Adrenal gland (tissue), 19 donors: ENCODE measurements around the gene RND3. TPM values are rescaled to one million over a fixed set of nuclear protein-coding genes. Genes with fewer than 3 reads are reported as not detected.
A peak's percentile ranks its signal among the peaks of the same experiment; 100 is the strongest.

Experiments
- DNase-seq, 7 donors: peaks; one replicate each; pipeline ENCODE4 v3.0.0-alpha.2; 2019 to 2020
- H3K27ac ChIP-seq, 5 donors: fragments of 200-600 bp; sonication (generic) in 4 of 5; 1 replicate in 3 of 5; 2 replicates in 2 of 5; pipeline versions ENCODE4 v1.5.1 to v1.8.0; 2016 to 2020; ENCODE audit warnings: mild to moderate bottlenecking in 1 of 5
- H3K27me3 ChIP-seq: fragments of 200-600 bp; 2 replicates; pipeline ENCODE4 v1.8.0; 2021
- H3K36me3 ChIP-seq, 2 donors: fragments of 200-600 bp; replicated peaks in 1 of 2; 1 replicate in 1 of 2; 2 replicates in 1 of 2; pipeline versions ENCODE4 v1.5.1 to v1.8.0; 2018 to 2022
- H3K4me1 ChIP-seq, 2 donors: fragments of 200-600 bp; replicated peaks in 1 of 2; 1 replicate in 1 of 2; 2 replicates in 1 of 2; pipeline versions ENCODE4 v1.5.1 to v1.8.0; 2018 to 2021
- H3K4me3 ChIP-seq, 4 donors: fragments of 200-600 bp; sonication (generic) in 3 of 4; one replicate each; pipeline ENCODE4 v1.5.1; 2016 to 2018
- H3K9me3 ChIP-seq, 3 donors: fragments of 200-600 bp; sonication (generic) in 1 of 3; replicated peaks in 1 of 3; 1 replicate in 2 of 3; 2 replicates in 1 of 3; pipeline versions ENCODE4 v1.5.1 to v1.8.0; 2016 to 2021
- CTCF ChIP-seq, 6 experiments: fragments of 450-650 bp in 4 of 6; fragments of 200-600 bp in 2 of 6; sonication (generic) in 1 of 6; IDR thresholded peaks; 1 replicate in 5 of 6; 2 replicates in 1 of 6; pipeline versions ENCODE4 v1.5.1 to v1.8.0; 2016 to 2021; ENCODE audit warnings: antibody characterized with exemption in 6 of 6, mild to moderate bottlenecking in 2 of 6, moderate library complexity in 1 of 6
- POLR2A ChIP-seq, 2 donors: fragments of 450-650 bp; IDR thresholded peaks; one replicate each; pipeline ENCODE4 v1.6.1; 2017; ENCODE audit warnings: antibody characterized with exemption in 2 of 2, mild to moderate bottlenecking in 2 of 2, moderate library complexity in 1 of 2
- WGBS, 4 donors: extraction: QIAGEN DNeasy Blood & Tissue Kit in 2 of 4; methylation state at CpG; one replicate each; pipeline versions ENCODE4 v1.1.5 to v1.1.7; 2013 to 2017; 5-methylcytosine and 5-hydroxymethylcytosine counted together
- intact Hi-C, 2 donors: fragments of 100-400 bp; cut with DNase I; formaldehyde crosslinking; loops; one replicate each; pipeline versions ENCODE4 v1.14.1 to v1.15.0; 2022 to 2023
- long read RNA-seq, 10 donors: library from polyadenylated mRNA in 3 of 10; unstranded in 2 of 10; stranded (forward) in 1 of 10; transcript quantifications; one replicate each; pipeline ENCODE4 v2.0.0 and lab custom pipeline, GENCODE V29; 2021 to 2026
- polyA plus RNA-seq, 3 donors: library from polyadenylated mRNA; stranded (reverse); fragments of 200-250 nt in 2 of 3; fragments of 350-450 nt in 1 of 3; fragmentation: Illumina TruSeq in 1 of 3; extraction: RNeasy Lipid Tissue Mini Kit (QIAGEN cat#74804) in 1 of 3; gene quantifications; one replicate each; pipeline ENCODE4 v1.2.3, GENCODE V29; 2013 to 2014
- total RNA-seq, 9 donors: library from RNA; depleted of rRNA in 4 of 9; stranded (reverse); fragments of >200 nt in 4 of 9; fragments of 120-200 nt in 1 of 9; fragmentation: NEBNext Ultra II Directional in 1 of 9; extraction: Animal tissue kit (Norgen Biotek cat#: 25700) in 1 of 9; gene quantifications; one replicate each; pipeline versions ENCODE4 v1.1.0 to v1.2.4, GENCODE V29; 2013 to 2023
- donor health status: healthy with polysubstance abuse.
- donor health status: Bipolar disorder and iron deficiency.
- donor health status: DM: yes; HTN: yes; CAD: no.
- donor health status: DM: no; HTN: no; CAD: no.
- donor health status: DM: no; HTN: no; CAD: no.
- donor health status: DM: yes; HTN: yes; CAD: no.

RND3 gene
- 100 to 1,000 TPM in 1 of 9 donors, 10 to 100 TPM in 8; 25.3 to 118 (median 57.3) TPM for total RNA-seq
- 10 to 100 TPM; 29.0 to 40.2 (median 37.7) TPM for polyA plus RNA-seq
- long read RNA-seq, donor 1, transcript RND3-201 (6 exons, 2,711 nt): minor isoform, 12 of 36 reads
- long read RNA-seq, donor 1, transcript RND3-202 (5 exons, 2,777 nt): major isoform, 23 of 36 reads
- long read RNA-seq, donor 1, partial matches to known transcripts: 0 of 36 reads
- long read RNA-seq, donor 1, other reads (novel, unspliced or antisense): 0 of 36 reads
- long read RNA-seq, donor 2, transcript RND3-202 (5 exons, 2,777 nt): major isoform, 22 of 24 reads
- long read RNA-seq, donor 2, partial matches to known transcripts: 0 of 24 reads
- long read RNA-seq, donor 2, other reads (novel, unspliced or antisense): 0 of 24 reads
- long read RNA-seq, donor 3, transcript RND3-202 (5 exons, 2,777 nt): major isoform, 14 of 17 reads
- long read RNA-seq, donor 3, partial matches to known transcripts: 0 of 17 reads
- long read RNA-seq, donor 3, other reads (novel, unspliced or antisense): 0 of 17 reads
- long read RNA-seq, donor 4, transcript RND3-202 (5 exons, 2,777 nt): major isoform, 15 of 33 reads
- long read RNA-seq, donor 4, transcript RND3-201 (6 exons, 2,711 nt): minor isoform, 8 of 33 reads
- long read RNA-seq, donor 4, partial matches to known transcripts: 0 of 33 reads
- long read RNA-seq, donor 4, other reads (novel, unspliced or antisense): 10 of 33 reads
- long read RNA-seq, donor 5, transcript RND3-203 (4 exons, 2,372 nt): minor isoform, 6 of 190 reads
- long read RNA-seq, donor 5, transcript RND3-201 (6 exons, 2,711 nt): minor isoform, 48 of 190 reads
- long read RNA-seq, donor 5, transcript RND3-202 (5 exons, 2,777 nt): major isoform, 129 of 190 reads
- long read RNA-seq, donor 5, partial matches to known transcripts: 0 of 190 reads
- long read RNA-seq, donor 5, other reads (novel, unspliced or antisense): 6 of 190 reads
- long read RNA-seq, donor 6, transcript RND3-201 (6 exons, 2,711 nt): major isoform, 6 of 15 reads
- long read RNA-seq, donor 6, partial matches to known transcripts: 0 of 15 reads
- long read RNA-seq, donor 6, other reads (novel, unspliced or antisense): 6 of 15 reads
- long read RNA-seq, donor 7, transcript RND3-202 (5 exons, 2,777 nt): major isoform, 9 of 18 reads
- long read RNA-seq, donor 7, transcript RND3-201 (6 exons, 2,711 nt): minor isoform, 6 of 18 reads
- long read RNA-seq, donor 7, partial matches to known transcripts: 0 of 18 reads
- long read RNA-seq, donor 7, other reads (novel, unspliced or antisense): 0 of 18 reads
- long read RNA-seq, donor 8, transcript RND3-202 (5 exons, 2,777 nt): major isoform, 26 of 41 reads
- long read RNA-seq, donor 8, transcript RND3-201 (6 exons, 2,711 nt): minor isoform, 11 of 41 reads
- long read RNA-seq, donor 8, partial matches to known transcripts: 0 of 41 reads
- long read RNA-seq, donor 8, other reads (novel, unspliced or antisense): 0 of 41 reads
- long read RNA-seq, donor 9, transcript RND3-202 (5 exons, 2,777 nt): major isoform, 16 of 19 reads
- long read RNA-seq, donor 9, partial matches to known transcripts: 0 of 19 reads
- long read RNA-seq, donor 9, other reads (novel, unspliced or antisense): 0 of 19 reads
- long read RNA-seq, donor 10, partial matches to known transcripts: 0 of 1 reads
- long read RNA-seq, donor 10, other reads (novel, unspliced or antisense): 0 of 1 reads

GRCh38 chr2:150487537-150488429, at the start of gene RND3:
Gene RND3 (minus strand): TSS chr2:150487667. CDS start chr2:150487417, 250 bp downstream.
- Histone ChIP-seq H3K4me3 (peak within 1 kb of the TSS; percentile 57 to 88 (median 68)), H3K36me3 (no peaks in the 10 kb centered on the region), H3K27ac (peak within 1 kb of the TSS; percentile 67 to 95 (median 91)), H3K4me1 (peaks cover 19 to 21% of the 10 kb centered on the region in 2 donors), H3K27me3 (no peaks in the 10 kb centered on the region), H3K9me3 (no peaks in the 10 kb centered on the region)
- WGBS, 4 donors: 11 to 15% (median 13%) methylated on average over 23 to 24 of the region's 24 CpGs
- intact Hi-C loops: loop anchor here in 1 of 2 donors (5.0 kb wide), 1 partner anchor 890 kb away; no protein-coding TSS in a partner anchor
- peak; percentile 96 to 98 for TF ChIP-seq POLR2A (IDR thresholded peaks at IDR 0.05)
- TF ChIP-seq CTCF (IDR thresholded peaks at IDR 0.05): peak; percentile 81 to 94 (median 86)
- peak; percentile 96 to 99 (median 99) for DNase-seq

- WGBS, 4 donors: 84 to 94% (median 90%) methylated on average over 1 of the region's 1 CpG
- TF ChIP-seq POLR2A (IDR thresholded peaks at IDR 0.05) (no peak), CTCF (IDR thresholded peaks at IDR 0.05) (no peak)
These were observed 47.7 kb upstream of the RND3 start for GRCh38 chr2:150535176-150535575.

GRCh38 chr2:150532879-150533278, 45.4 kb upstream of the RND3 start:
- 53 to 76% (median 75%) methylated on average over 1 of the region's 1 CpG for WGBS, 4 donors
- Histone ChIP-seq H3K4me3 (no peak overlapping the region), H3K9me3 (no peaks in the 10 kb centered on the region), H3K36me3 (no peaks in the 10 kb centered on the region), H3K27ac (peak overlapping the region in 1 of 5 donors; percentile 78), H3K27me3 (no peaks in the 10 kb centered on the region), H3K4me1 (peaks cover 0 to 11% of the 10 kb centered on the region in 2 donors)
- intact Hi-C loops: no loop called here
- TF ChIP-seq POLR2A (IDR thresholded peaks at IDR 0.05): no peak
- TF ChIP-seq CTCF (IDR thresholded peaks at IDR 0.05): no peak
- no peak for DNase-seq

More at GRCh38 chr2:150535176-150535575, 47.7 kb upstream of the RND3 start:
- Histone ChIP-seq H3K4me3 (no peak overlapping the region), H3K9me3 (no peaks in the 10 kb centered on the region), H3K4me1 (no peaks in the 10 kb centered on the region), H3K27ac (no peak overlapping the region), H3K36me3 (no peaks in the 10 kb centered on the region), H3K27me3 (no peaks in the 10 kb centered on the region)
- intact Hi-C loops: no loop called here
- DNase-seq: no peak
